MG63 (cell line): ENCODE measurements around the gene BEND7. TPM values are rescaled to one million over a fixed set of nuclear protein-coding genes. Genes with fewer than 3 reads are reported as not detected.
"Not testable (repeated sequence)": the region's sequence is repeated elsewhere in the genome, so short reads cannot be mapped to it uniquely, and the experiment has no call there.

Experiments used
- DNase-seq: peaks from one replicate; pipeline ENCODE4 v3.0.0-alpha.2; 2020
- H3K27me3 ChIP-seq: fragments of 250-450 bp; sonication (Bioruptor Pico); 2 replicates; pipeline ENCODE4 v1.5.1; 2020; ENCODE audit warnings: mild to moderate bottlenecking, moderate library complexity
- H3K36me3 ChIP-seq: fragments of 250-450 bp; sonication (Bioruptor Pico); 2 replicates; pipeline ENCODE4 v1.5.1; 2020; ENCODE audit warnings: mild to moderate bottlenecking, moderate library complexity
- H3K4me3 ChIP-seq: fragments of 250-450 bp; sonication (Bioruptor Pico); 2 replicates; pipeline ENCODE4 v1.5.1; 2020; ENCODE audit warnings: mild to moderate bottlenecking, moderate library complexity
- H3K9me3 ChIP-seq: fragments of 250-450 bp; sonication (Bioruptor Pico); 2 replicates; pipeline ENCODE4 v1.5.1; 2020; ENCODE audit warnings: mild to moderate bottlenecking, moderate library complexity
- total RNA-seq: library from RNA; depleted of rRNA; stranded (reverse); fragments of >200 nt; shearing (Covaris generic); gene quantifications from 2 replicates; pipeline ENCODE4 v1.2.3, GENCODE V29; 2014; ENCODE audit warnings: low replicate concordance

Gene BEND7
- total RNA-seq, 1 experiment from 2014 or later: 4.5 TPM

DNA sequence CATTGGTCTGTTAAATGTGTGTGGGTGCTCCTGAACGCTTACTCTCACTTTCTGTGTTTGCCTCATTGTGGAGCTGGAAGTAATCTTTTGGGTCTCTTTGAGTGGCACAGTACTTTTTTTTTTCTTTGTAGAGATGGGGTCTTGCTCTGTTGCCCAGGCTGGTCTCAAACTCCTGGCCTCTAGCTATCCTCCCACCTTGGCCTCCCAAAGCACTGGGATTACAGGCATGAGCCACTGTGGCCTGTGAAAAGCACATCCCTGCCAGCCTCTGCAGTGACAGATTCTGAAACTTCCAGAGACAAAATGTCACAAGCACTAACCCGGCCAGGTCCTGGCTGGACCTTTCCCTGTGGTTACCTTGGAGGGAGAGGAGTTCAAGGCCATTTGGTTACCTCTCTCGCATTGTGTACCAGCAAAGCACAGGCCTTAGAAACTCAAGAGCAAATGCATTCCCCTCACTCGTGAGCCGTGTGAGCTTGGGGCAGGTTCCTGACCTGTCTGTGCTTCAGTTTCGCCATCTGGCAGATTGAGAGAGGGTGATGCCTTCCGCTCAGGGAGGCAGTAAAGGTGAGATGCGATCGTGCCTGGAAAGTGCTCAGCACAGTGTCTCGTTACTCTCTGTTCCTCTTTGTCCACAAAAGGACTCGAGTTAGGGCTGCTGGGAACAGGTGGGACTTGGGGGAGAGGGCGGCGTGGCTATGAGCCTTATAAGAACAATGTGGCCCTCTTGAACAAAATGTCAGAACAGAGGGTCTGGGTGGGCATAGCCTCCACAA, 108.1 kb downstream of the BEND7 start:
- H3K27me3 ChIP-seq: peaks cover 2% of the 10 kb centered on the region; the same call in 1 of the 2 replicates
- DNase-seq: no peak
- no peak overlapping the region for H3K4me3 ChIP-seq
- H3K36me3 ChIP-seq: no peaks in the 10 kb centered on the region
- H3K9me3 ChIP-seq: no peaks in the 10 kb centered on the region

GRCh38 chr10:13417459-13418126, 111.2 kb downstream of the BEND7 start:
- no peak for DNase-seq
- H3K36me3 ChIP-seq: no peaks in the 10 kb centered on the region

GRCh38 chr10:13416760-13417159, 112.1 kb downstream of the BEND7 start:
- no peaks in the 10 kb centered on the region for H3K9me3 ChIP-seq
- no peak for DNase-seq
- no peaks in the 10 kb centered on the region for H3K36me3 ChIP-seq
- no peaks in the 10 kb centered on the region; the same call in none of the 2 replicates for H3K27me3 ChIP-seq
- H3K4me3 ChIP-seq: no peak overlapping the region

More at GRCh38 chr10:13417459-13418126, 111.2 kb downstream of the BEND7 start:
- Histone ChIP-seq H3K27me3 (no peaks in the 10 kb centered on the region; the same call in none of the 2 replicates), H3K9me3 (no peaks in the 10 kb centered on the region), H3K4me3 (no peak overlapping the region)

DNA sequence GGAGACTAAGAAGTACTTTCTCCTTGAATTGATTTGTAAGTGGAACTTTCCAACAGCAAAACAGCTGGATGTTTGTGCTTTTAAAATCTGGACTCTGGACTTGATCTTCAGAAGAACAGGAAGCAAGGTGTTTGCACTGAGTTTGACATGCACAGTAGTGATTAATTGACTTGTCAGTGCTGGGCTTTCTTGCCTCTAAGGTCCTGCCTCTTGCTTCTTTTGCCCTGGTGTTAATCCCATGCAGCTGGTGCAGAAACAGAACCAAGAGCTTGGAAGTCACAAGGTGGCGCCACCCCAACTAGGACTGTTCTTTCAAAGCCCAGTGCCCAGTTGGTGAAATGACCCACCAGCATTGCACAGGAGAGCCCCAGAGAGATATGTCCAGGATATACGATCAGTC, 114.0 kb downstream of the BEND7 start:
- DNase-seq: peak; percentile 34
- Histone ChIP-seq H3K27me3 (no peaks in the 10 kb centered on the region; the same call in none of the 2 replicates), H3K9me3 (no peaks in the 10 kb centered on the region), H3K4me3 (no peak overlapping the region), H3K36me3 (no peaks in the 10 kb centered on the region)

GRCh38 chr10:13414137-13414536, 114.7 kb downstream of the BEND7 start:
- Histone ChIP-seq H3K27me3 (no peaks in the 10 kb centered on the region; the same call in none of the 2 replicates), H3K4me3 (no peak overlapping the region), H3K36me3 (no peaks in the 10 kb centered on the region), H3K9me3 (no peaks in the 10 kb centered on the region)
- DNase-seq: no peak

DNA sequence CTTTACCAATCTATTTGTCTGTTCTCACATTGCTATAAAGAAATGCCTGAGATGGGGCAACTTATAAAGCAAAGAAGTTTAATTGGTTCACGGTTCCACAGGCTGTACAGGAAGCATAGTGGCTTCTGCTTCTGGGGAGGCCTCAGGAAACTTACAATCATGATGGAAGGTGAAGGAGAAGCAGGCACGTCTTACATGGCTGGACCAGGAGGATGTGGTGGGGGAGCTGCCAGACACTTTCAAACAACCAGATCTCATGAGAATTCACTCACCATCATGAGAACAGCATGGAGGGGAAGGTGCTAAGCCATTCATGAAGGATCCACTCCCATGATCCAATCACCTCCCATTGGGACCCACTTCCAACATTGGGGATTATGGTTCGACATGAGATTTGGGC, 115.9 kb downstream of the BEND7 start:
- H3K4me3 ChIP-seq: no peak overlapping the region
- H3K27me3 ChIP-seq: peaks cover under 1% of the 10 kb centered on the region
- H3K9me3 ChIP-seq: no peaks in the 10 kb centered on the region
- H3K36me3 ChIP-seq: no peaks in the 10 kb centered on the region
- DNase-seq: no peak

- no peaks in the 10 kb centered on the region for H3K36me3 ChIP-seq
- H3K9me3 ChIP-seq: no peaks in the 10 kb centered on the region
- DNase-seq: no peak
- H3K27me3 ChIP-seq: 0 out of 2 replicates have a peak, but pooled peaks cover 2% of the 10 kb centered on the region
- H3K4me3 ChIP-seq: no peak overlapping the region
Observed at GRCh38 chr10:13404791-13405190, 124.0 kb downstream of the BEND7 start.

GRCh38 chr10:13404305-13404759, 124.5 kb downstream of the BEND7 start:
- 0 out of 2 replicates have a peak, but pooled peaks cover 2% of the 10 kb centered on the region for H3K27me3 ChIP-seq
- H3K36me3 ChIP-seq: no peaks in the 10 kb centered on the region
- H3K9me3 ChIP-seq: no peaks in the 10 kb centered on the region
- H3K4me3 ChIP-seq: no peak overlapping the region
- DNase-seq: no peak

DNA sequence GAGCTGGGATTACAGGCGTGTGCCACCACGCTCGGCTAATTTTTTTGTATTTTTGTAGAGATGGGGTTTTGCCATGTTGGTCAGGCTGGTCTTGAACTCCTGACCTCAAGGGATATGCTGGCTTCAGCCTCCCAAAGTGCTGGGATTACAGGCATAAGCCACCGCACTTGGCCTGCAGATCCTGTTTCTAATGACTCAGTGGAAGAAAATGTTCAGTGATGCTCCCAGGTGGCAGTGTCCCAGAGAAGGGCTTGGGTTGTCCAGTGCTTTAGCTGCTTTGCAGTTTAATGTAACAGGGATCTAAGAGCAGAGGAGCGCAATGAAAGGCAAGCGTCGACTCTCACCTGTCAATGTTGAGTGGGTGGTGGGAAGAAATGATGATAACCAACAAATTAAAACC, 125.4 kb downstream of the BEND7 start:
- H3K27me3 ChIP-seq, H3K9me3 ChIP-seq, H3K36me3 ChIP-seq, H3K4me3 ChIP-seq: not testable (repeated sequence)
- peak; percentile 16 for DNase-seq

GRCh38 chr10:13402021-13402420, 126.8 kb downstream of the BEND7 start:
- Histone ChIP-seq H3K9me3 (no peaks in the 10 kb centered on the region), H3K36me3 (no peaks in the 10 kb centered on the region), H3K4me3 (no peak overlapping the region), H3K27me3 (no peaks in the 10 kb centered on the region)
- DNase-seq: no peak

GRCh38 chr10:13401142-13401541, 127.7 kb downstream of the BEND7 start:
- Histone ChIP-seq H3K4me3 (no peak overlapping the region), H3K27me3 (no peaks in the 10 kb centered on the region), H3K9me3 (no peaks in the 10 kb centered on the region), H3K36me3 (no peaks in the 10 kb centered on the region)
- no peak for DNase-seq

DNA sequence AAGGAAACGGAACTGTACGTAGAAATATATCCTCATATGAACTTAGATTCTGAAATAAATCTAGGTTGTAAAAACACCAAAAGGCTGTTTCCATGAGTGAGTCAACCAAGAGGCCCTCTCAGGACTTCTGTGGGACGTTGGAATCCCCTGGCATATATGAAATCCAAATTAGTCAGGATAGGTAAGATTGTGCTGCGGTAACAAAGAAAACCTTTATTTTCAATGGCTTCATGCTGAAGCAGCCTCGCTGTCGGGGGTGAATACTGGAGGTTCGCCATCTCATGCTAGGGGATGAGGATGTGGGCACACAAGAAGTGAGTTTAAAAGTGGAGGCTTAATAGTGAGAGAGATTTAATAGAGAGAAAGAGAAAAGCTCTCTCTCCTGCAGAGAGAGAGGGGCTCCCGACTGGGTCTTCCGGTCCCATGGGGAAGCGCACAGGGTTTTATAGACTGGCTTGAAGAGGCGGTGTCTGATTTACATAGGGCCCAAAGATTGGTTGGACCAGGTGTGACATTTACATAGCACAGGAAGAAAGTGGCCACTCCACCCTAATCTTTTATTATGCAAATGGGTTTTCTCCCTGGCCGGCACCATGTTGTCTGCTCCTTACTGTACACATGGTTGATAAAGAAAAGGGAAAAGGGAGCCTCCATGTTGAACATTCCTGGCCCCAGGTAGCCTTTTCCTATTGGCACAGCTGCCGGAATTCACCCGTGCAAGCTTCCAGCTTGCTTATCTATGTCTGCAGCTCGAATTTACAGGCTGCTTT, 128.4 kb downstream of the BEND7 start:
- Histone ChIP-seq H3K4me3 (no peak overlapping the region), H3K9me3 (no peaks in the 10 kb centered on the region), H3K27me3 (no peaks in the 10 kb centered on the region), H3K36me3 (no peaks in the 10 kb centered on the region)
- no peak for DNase-seq

DNA sequence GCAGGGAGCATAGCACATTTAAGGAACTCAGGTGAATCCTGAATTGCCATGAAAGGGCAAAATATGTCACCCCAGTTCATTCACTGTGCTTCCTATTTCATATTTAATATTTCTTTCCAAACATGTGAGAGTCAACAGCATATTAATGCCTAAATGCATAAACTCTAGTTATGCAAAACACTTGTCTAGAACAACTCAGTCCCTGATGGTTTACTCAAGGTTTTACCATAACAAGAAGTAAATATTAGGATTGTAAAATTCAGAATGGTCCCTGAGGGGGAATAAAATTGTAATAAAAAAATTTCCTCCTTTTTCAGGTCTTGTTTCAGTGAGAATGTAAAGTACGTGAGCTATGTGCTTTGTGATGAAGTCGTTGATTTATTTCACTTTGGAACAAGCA, 129.1 kb downstream of the BEND7 start:
- Histone ChIP-seq H3K27me3 (no peaks in the 10 kb centered on the region), H3K9me3 (no peaks in the 10 kb centered on the region), H3K4me3 (no peak overlapping the region), H3K36me3 (no peaks in the 10 kb centered on the region)
- no peak for DNase-seq

GRCh38 chr10:13399236-13399635, 129.6 kb downstream of the BEND7 start:
- H3K27me3 ChIP-seq: no peaks in the 10 kb centered on the region
- DNase-seq: no peak
- no peaks in the 10 kb centered on the region for H3K36me3 ChIP-seq
- H3K4me3 ChIP-seq: no peak overlapping the region
- H3K9me3 ChIP-seq: no peaks in the 10 kb centered on the region

DNA sequence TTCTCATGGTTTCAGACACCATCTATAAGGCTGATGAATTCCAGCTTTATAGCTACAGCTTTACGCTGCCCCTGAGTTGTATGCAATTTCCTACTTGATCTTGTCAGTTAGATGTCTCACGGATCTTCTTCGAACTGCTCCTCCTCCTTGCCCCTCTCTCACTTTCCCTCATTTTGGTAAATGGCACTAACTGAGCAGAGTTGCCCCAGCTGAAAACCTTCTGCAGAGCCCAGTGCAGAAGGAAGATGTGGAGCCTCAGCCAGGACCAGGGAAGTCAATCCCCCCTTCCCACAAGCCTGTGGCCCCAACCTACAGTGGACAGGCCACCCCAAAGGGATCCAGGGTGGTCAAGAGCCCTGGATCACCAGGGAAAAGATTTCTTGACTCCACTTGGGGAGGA, 131.8 kb downstream of the BEND7 start:
- Histone ChIP-seq H3K27me3 (no peaks in the 10 kb centered on the region), H3K4me3 (no peak overlapping the region), H3K9me3 (no peaks in the 10 kb centered on the region), H3K36me3 (no peaks in the 10 kb centered on the region)
- DNase-seq: no peak

- no peaks in the 10 kb centered on the region for H3K36me3 ChIP-seq
- H3K9me3 ChIP-seq: no peaks in the 10 kb centered on the region
- H3K27me3 ChIP-seq: no peaks in the 10 kb centered on the region
- H3K4me3 ChIP-seq: no peak overlapping the region
- no peak for DNase-seq
Observed at GRCh38 chr10:13396369-13396768, 132.4 kb downstream of the BEND7 start.

- H3K4me3 ChIP-seq: no peak overlapping the region
- H3K27me3 ChIP-seq: no peaks in the 10 kb centered on the region
- no peaks in the 10 kb centered on the region for H3K36me3 ChIP-seq
- no peak for DNase-seq
- H3K9me3 ChIP-seq: no peaks in the 10 kb centered on the region
Observed at GRCh38 chr10:13395540-13395939, 133.3 kb downstream of the BEND7 start.
